Retinal pigment epithelial cell (primary cell): ENCODE measurements around the gene SCLT1.

ENCODE experiments used
- DNase-seq: peaks from one replicate; pipeline ENCODE4 v3.0.0-alpha.2; 2010; ENCODE audit warnings: low read depth
- H3K4me3 ChIP-seq: 2 replicates; pipeline ENCODE4 v1.5.1; 2011; ENCODE audit warnings: mild to moderate bottlenecking, low read length, control low read depth, moderate library complexity
- CTCF ChIP-seq: conservative IDR thresholded peaks from 2 replicates; pipeline ENCODE4 v1.5.1; 2011; ENCODE audit warnings: low read depth, low read length, control low read depth, inconsistent platforms

Gene SCLT1

GRCh38 chr4:129095811-129096454 lies 2.6 kb upstream of the SCLT1 start, which contains the start of gene C4orf33:
C4orf33 (plus strand) TSS chr4:129096152; CDS start chr4:129102611, 6,459 bp downstream.
- no peak for TF ChIP-seq CTCF
- peak within 1 kb of the TSS; percentile 80 for H3K4me3 ChIP-seq
- DNase-seq = peak; percentile 10

- DNase-seq = no peak
- no peak for TF ChIP-seq CTCF
Observed at GRCh38 chr4:129094347-129094746, 1.0 kb upstream of the SCLT1 start.

GRCh38 chr4:129092631-129093190 lies 628 bp downstream of the SCLT1 start:
- DNase-seq = peak; percentile 3
- no peak for TF ChIP-seq CTCF

More at GRCh38 chr4:129094347-129094746, 1.0 kb upstream of the SCLT1 start:
- H3K4me3 ChIP-seq = no peak overlapping the region

GRCh38 chr4:129087516-129087915 lies 5.8 kb downstream of the SCLT1 start:
- no peak for DNase-seq
- TF ChIP-seq CTCF = no peak
- no peak overlapping the region for H3K4me3 ChIP-seq

More at GRCh38 chr4:129092631-129093190, 628 bp downstream of the SCLT1 start:
- peak overlapping the region; percentile 85 for H3K4me3 ChIP-seq

- TF ChIP-seq CTCF = no peak
- no peak overlapping the region for H3K4me3 ChIP-seq
- DNase-seq = no peak
Observed at GRCh38 chr4:129085472-129085871, 7.9 kb downstream of the SCLT1 start.

- H3K4me3 ChIP-seq = no peak overlapping the region
- no peak for DNase-seq
- TF ChIP-seq CTCF = no peak
Observed at GRCh38 chr4:129082302-129082701, 11.0 kb downstream of the SCLT1 start.

GRCh38 chr4:129080129-129080528 lies 13.2 kb downstream of the SCLT1 start:
- no peak for DNase-seq
- no peak for TF ChIP-seq CTCF
- no peak overlapping the region for H3K4me3 ChIP-seq
